Measurements from ENCODE around the gene TBC1D22A.

The TBC1D22A gene

DNA sequence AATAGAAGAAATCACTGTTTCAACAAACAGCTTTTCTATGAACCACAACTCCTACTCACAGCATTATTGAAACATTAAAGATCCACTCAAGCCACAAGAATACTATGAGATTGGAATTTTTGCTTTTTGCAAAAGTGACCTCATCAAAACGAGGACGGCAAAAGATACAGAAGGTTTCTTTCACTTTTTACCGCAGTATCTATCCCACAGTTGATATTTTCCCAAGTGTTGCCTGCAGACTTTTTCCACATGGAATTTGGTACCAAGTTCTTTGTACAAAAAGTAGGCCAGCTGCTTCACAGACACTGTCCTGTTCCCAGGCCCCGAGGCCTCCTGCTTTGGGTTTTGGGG lies 204.0 kb downstream of the TBC1D22A start:
- Histone ChIP-seq H3K9me3 (ENCODE audit: insufficient read depth, low read length) (no peaks in the 10 kb centered on the region), H3K4me2 (ENCODE audit: low read length) (no peak overlapping the region), H2AFZ (ENCODE audit: low read depth, low read length) (no peak overlapping the region), H3K27me3 (ENCODE audit: low read depth, low read length) (no peaks in the 10 kb centered on the region), H3K79me2 (ENCODE audit: low read length) (peaks cover 34% of the 10 kb centered on the region), H3K9ac (ENCODE audit: low read length) (no peak overlapping the region), H4K20me1 (ENCODE audit: insufficient read depth, low read length) (peaks cover 99% of the 10 kb centered on the region), H3K36me3 (replicated peaks; ENCODE audit: low read depth, low read length) (peaks cover 11% of the 10 kb centered on the region), H3K4me3 (ENCODE audit: low read length) (no peak overlapping the region), H3K27ac (ENCODE audit: low read length) (no peak overlapping the region), H3K4me1 (ENCODE audit: low read length) (peaks cover 17% of the 10 kb centered on the region)
- TF ChIP-seq, protein P1, sequence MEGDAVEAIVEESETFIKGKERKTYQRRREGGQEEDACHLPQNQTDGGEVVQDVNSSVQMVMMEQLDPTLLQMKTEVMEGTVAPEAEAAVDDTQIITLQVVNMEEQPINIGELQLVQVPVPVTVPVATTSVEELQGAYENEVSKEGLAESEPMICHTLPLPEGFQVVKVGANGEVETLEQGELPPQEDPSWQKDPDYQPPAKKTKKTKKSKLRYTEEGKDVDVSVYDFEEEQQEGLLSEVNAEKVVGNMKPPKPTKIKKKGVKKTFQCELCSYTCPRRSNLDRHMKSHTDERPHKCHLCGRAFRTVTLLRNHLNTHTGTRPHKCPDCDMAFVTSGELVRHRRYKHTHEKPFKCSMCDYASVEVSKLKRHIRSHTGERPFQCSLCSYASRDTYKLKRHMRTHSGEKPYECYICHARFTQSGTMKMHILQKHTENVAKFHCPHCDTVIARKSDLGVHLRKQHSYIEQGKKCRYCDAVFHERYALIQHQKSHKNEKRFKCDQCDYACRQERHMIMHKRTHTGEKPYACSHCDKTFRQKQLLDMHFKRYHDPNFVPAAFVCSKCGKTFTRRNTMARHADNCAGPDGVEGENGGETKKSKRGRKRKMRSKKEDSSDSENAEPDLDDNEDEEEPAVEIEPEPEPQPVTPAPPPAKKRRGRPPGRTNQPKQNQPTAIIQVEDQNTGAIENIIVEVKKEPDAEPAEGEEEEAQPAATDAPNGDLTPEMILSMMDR (IDR thresholded peaks at IDR 0.05; ENCODE audit: low read depth, low read length): no peak
- TF ChIP-seq EZH2phosphoT487 (IDR thresholded peaks at IDR 0.05; ENCODE audit: low read depth): no peak

DNA sequence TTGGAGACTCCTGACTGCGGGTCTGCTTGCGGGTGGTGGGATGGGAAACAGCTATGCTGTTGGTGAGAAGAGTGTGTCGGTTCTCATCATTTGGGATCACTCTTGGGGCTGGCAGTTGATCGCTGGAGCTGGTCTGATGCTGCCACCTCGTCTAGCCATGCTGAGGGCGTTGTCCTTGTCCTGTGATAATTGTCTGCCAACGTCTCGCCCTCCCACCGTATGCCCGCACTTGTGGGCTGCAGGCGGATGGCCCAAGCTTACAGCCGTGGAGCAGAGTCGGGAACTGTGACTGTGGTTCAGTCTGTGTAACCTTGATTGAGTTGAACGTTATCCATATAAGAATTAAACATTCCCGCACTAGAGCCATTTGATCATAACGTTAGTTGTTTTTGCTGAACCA lies 204.4 kb downstream of the TBC1D22A start:
- H3K36me3 ChIP-seq (replicated peaks; ENCODE audit: low read depth, low read length): peaks cover 12% of the 10 kb centered on the region
- TF ChIP-seq, protein P1 (IDR thresholded peaks at IDR 0.05; ENCODE audit: low read depth, low read length): no peak
- TF ChIP-seq EZH2phosphoT487 (IDR thresholded peaks at IDR 0.05; ENCODE audit: low read depth): no peak
- H3K79me2 ChIP-seq (ENCODE audit: low read length): peaks cover 34% of the 10 kb centered on the region
- no peaks in the 10 kb centered on the region for H3K27me3 ChIP-seq (ENCODE audit: low read depth, low read length)
- H3K4me1 ChIP-seq (ENCODE audit: low read length): peaks cover 17% of the 10 kb centered on the region
- H3K9me3 ChIP-seq (ENCODE audit: insufficient read depth, low read length): no peaks in the 10 kb centered on the region
- no peak overlapping the region for H3K9ac ChIP-seq (ENCODE audit: low read length)
- H4K20me1 ChIP-seq (ENCODE audit: insufficient read depth, low read length): peaks cover 99% of the 10 kb centered on the region
- H3K27ac ChIP-seq (ENCODE audit: low read length): no peak overlapping the region
- no peak overlapping the region for H2AFZ ChIP-seq (ENCODE audit: low read depth, low read length)
- no peak overlapping the region for H3K4me3 ChIP-seq (ENCODE audit: low read length)
- no peak overlapping the region for H3K4me2 ChIP-seq (ENCODE audit: low read length)

DNA sequence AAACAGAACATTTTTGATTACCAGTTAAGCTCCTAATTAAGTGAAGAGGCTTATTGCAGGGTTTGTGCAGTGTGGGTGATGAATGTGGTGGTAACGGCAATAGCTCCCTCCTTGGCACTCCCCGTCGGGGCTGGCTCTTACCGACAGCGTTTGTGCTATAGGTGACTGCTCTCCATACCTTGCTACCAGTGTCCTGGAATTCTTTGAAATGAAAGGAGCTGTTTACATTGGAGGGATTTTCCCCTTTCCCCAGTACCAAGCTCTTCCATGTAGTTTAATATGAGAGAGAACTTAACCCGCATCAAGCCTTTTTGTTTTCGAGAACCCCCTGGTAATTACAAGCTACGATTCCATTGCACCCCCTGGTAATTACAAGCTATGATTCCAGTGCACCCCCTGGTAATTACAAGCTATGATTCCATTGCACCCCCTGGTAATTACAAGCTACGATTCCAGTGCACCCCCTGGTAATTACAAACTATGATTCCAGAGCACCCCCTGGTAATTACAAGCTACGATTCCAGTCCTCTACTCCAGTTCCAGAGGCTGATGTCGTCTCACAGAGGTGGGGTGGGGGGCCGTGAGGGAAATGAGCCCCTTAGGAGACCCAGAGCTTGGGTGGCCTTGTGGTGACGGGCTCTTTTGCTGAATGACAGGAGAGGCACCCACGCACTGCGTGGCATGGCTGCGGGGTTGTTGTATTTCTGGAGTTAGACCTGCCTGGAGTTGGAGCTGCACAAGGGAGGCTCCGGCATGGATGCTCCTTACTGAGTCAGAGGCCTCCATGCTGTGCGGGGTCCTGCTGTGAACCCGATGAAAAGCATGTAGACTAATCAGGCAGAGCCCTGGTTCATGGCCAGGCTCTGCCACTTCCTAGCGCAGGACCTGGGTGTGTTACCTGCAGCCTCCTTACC lies 205.3 kb downstream of the TBC1D22A start:
- peaks cover 99% of the 10 kb centered on the region for H4K20me1 ChIP-seq (ENCODE audit: insufficient read depth, low read length)
- H3K9me3 ChIP-seq (ENCODE audit: insufficient read depth, low read length): no peaks in the 10 kb centered on the region
- H3K27ac ChIP-seq (ENCODE audit: low read length): no peak overlapping the region
- TF ChIP-seq EZH2phosphoT487 (IDR thresholded peaks at IDR 0.05; ENCODE audit: low read depth): no peak
- TF ChIP-seq, protein P1 (IDR thresholded peaks at IDR 0.05; ENCODE audit: low read depth, low read length): no peak
- peaks cover 18% of the 10 kb centered on the region for H3K36me3 ChIP-seq (replicated peaks; ENCODE audit: low read depth, low read length)
- no peak overlapping the region for H3K9ac ChIP-seq (ENCODE audit: low read length)
- H3K4me1 ChIP-seq (ENCODE audit: low read length): peaks cover 17% of the 10 kb centered on the region
- no peak overlapping the region for H3K4me3 ChIP-seq (ENCODE audit: low read length)
- H3K4me2 ChIP-seq (ENCODE audit: low read length): no peak overlapping the region
- H3K79me2 ChIP-seq (ENCODE audit: low read length): peaks cover 34% of the 10 kb centered on the region
- H2AFZ ChIP-seq (ENCODE audit: low read depth, low read length): no peak overlapping the region
- H3K27me3 ChIP-seq (ENCODE audit: low read depth, low read length): no peaks in the 10 kb centered on the region

DNA sequence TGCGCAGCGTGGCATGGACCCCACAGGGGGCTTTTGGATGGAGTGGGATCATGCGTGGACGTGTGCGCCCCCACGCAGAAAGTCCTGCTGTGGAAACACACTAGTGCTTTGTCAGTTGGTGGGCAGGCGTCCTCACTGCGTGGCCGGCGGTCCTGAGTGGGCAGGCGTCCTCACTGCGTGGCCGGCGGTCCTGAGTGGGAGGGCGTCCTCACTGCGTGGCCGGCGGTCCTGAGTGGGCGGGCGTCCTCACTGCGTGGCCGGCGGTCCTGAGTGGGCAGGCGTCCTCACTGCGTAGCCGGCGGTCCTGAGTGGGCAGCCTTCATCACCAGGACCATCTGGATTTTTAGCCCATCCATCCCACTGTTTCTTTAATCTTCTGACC lies 205.9 kb downstream of the TBC1D22A start:
- Histone ChIP-seq H3K4me3 (ENCODE audit: low read length) (no peak overlapping the region), H2AFZ (ENCODE audit: low read depth, low read length) (no peak overlapping the region), H3K36me3 (replicated peaks; ENCODE audit: low read depth, low read length) (peaks cover 24% of the 10 kb centered on the region), H3K27me3 (ENCODE audit: low read depth, low read length) (no peaks in the 10 kb centered on the region), H3K9ac (ENCODE audit: low read length) (no peak overlapping the region), H3K4me1 (ENCODE audit: low read length) (peaks cover 17% of the 10 kb centered on the region), H3K9me3 (ENCODE audit: insufficient read depth, low read length) (no peaks in the 10 kb centered on the region), H4K20me1 (ENCODE audit: insufficient read depth, low read length) (peaks cover 100% of the 10 kb centered on the region), H3K4me2 (ENCODE audit: low read length) (no peak overlapping the region), H3K79me2 (ENCODE audit: low read length) (peaks cover 34% of the 10 kb centered on the region), H3K27ac (ENCODE audit: low read length) (no peak overlapping the region)
- no peak for TF ChIP-seq EZH2phosphoT487 (IDR thresholded peaks at IDR 0.05; ENCODE audit: low read depth)
- TF ChIP-seq, protein P1 (IDR thresholded peaks at IDR 0.05; ENCODE audit: low read depth, low read length): no peak

All from OCI-LY3 (cell line).